Measurements from ENCODE around the gene TDRD7.

TDRD7 gene

DNA sequence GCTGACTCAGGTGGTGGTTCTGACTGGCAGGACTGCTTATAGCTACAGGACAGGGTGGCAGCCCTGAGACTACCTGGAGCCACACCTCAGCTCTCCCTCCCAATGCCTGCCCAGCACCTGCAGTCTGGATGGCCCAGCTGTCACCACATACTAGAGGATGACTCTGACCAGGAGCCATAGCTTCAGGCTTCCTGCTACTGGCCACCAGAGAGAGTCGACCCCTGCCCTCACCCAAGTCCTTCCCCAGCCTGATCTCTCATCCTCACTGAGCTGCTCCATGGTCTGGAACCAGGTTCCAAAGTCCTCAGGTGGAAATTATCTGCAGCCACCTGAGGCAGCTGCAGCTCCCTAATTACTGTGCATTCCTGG is 25.6 kb upstream of the TDRD7 start:
- Histone ChIP-seq H3K27ac (no peak overlapping the region), H3K27me3 (replicated peaks) (no peaks in the 10 kb centered on the region), H3K36me3 (replicated peaks) (no peaks in the 10 kb centered on the region), H3K4me3 (ENCODE audit: low read depth, low read length) (no peak overlapping the region)
- in situ Hi-C loops (cut with HindIII; ENCODE audit: low pct_ligation_motif_present, low sequenced_read_pairs) = no loop called here
- TF ChIP-seq CTCF (IDR thresholded peaks at IDR 0.05; ENCODE audit: low read depth, low read length, missing control alignments) = no peak
- no peak for DNase-seq

- Histone ChIP-seq H3K27me3 (replicated peaks) (no peaks in the 10 kb centered on the region), H3K27ac (no peak overlapping the region), H3K4me3 (ENCODE audit: low read depth, low read length) (no peak overlapping the region), H3K36me3 (replicated peaks) (no peaks in the 10 kb centered on the region)
- TF ChIP-seq CTCF (IDR thresholded peaks at IDR 0.05; ENCODE audit: low read depth, low read length, missing control alignments) = peak; percentile 99
- in situ Hi-C loops (cut with HindIII; ENCODE audit: low pct_ligation_motif_present, low sequenced_read_pairs) = no loop called here
- DNase-seq = peak; percentile 51
These were observed 25.0 kb upstream of the TDRD7 start for GRCh38 chr9:97386733-97387503.

DNA sequence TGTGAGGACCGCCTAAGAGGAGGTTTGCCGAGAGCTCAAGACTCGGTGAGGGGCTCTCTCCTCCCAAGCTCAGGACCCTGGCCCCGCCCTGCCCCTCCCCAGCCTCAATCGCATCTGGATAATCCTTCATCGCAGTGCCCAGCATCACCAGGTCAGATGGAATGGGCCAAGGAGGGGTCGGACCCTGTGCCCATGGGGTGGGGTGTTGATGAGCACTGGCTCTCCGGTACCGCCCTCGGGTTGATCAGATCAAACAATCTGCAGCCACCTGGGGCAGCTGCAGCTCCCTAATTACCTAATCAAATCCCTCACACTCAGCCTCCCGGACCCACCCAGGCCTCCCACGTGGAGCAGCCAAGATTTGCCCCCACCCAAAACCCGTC is 24.4 kb upstream of the TDRD7 start:
- no peaks in the 10 kb centered on the region for H3K36me3 ChIP-seq (replicated peaks)
- DNase-seq = no peak
- H3K27ac ChIP-seq = no peak overlapping the region
- no peak overlapping the region for H3K4me3 ChIP-seq (ENCODE audit: low read depth, low read length)
- TF ChIP-seq CTCF (IDR thresholded peaks at IDR 0.05; ENCODE audit: low read depth, low read length, missing control alignments) = no peak
- in situ Hi-C loops (cut with HindIII; ENCODE audit: low pct_ligation_motif_present, low sequenced_read_pairs) = no loop called here
- H3K27me3 ChIP-seq (replicated peaks) = no peaks in the 10 kb centered on the region

- TF ChIP-seq CTCF (IDR thresholded peaks at IDR 0.05; ENCODE audit: low read depth, low read length, missing control alignments) = no peak
- Histone ChIP-seq H3K27ac (no peak overlapping the region), H3K27me3 (replicated peaks) (no peaks in the 10 kb centered on the region), H3K36me3 (replicated peaks) (no peaks in the 10 kb centered on the region), H3K4me3 (ENCODE audit: low read depth, low read length) (no peak overlapping the region)
- DNase-seq = no peak
- in situ Hi-C loops (cut with HindIII; ENCODE audit: low pct_ligation_motif_present, low sequenced_read_pairs) = no loop called here
These were observed 23.8 kb upstream of the TDRD7 start for GRCh38 chr9:97387936-97388684.

GRCh38 chr9:97388721-97389238 is 23.1 kb upstream of the TDRD7 start:
- Histone ChIP-seq H3K36me3 (replicated peaks) (no peaks in the 10 kb centered on the region), H3K27ac (no peak overlapping the region), H3K4me3 (ENCODE audit: low read depth, low read length) (no peak overlapping the region), H3K27me3 (replicated peaks) (no peaks in the 10 kb centered on the region)
- TF ChIP-seq CTCF (IDR thresholded peaks at IDR 0.05; ENCODE audit: low read depth, low read length, missing control alignments) = no peak
- in situ Hi-C loops (cut with HindIII; ENCODE audit: low pct_ligation_motif_present, low sequenced_read_pairs) = no loop called here
- DNase-seq = no peak

Data from brain microvascular endothelial cell (primary cell).